GM12873 (cell line): ENCODE measurements around the gene ZNRF1.

Source experiments
- TF ChIP-seq, protein P1 (sequence below): IDR thresholded peaks from 2 replicates; pipeline ENCODE4 v1.5.1; 2012; ENCODE audit warnings: low read depth, mild to moderate bottlenecking, moderate library complexity, low read length, control low read depth; ENCODE audit not compliant: insufficient read depth; ENCODE audit errors: missing control alignments

ZNRF1 gene

DNA sequence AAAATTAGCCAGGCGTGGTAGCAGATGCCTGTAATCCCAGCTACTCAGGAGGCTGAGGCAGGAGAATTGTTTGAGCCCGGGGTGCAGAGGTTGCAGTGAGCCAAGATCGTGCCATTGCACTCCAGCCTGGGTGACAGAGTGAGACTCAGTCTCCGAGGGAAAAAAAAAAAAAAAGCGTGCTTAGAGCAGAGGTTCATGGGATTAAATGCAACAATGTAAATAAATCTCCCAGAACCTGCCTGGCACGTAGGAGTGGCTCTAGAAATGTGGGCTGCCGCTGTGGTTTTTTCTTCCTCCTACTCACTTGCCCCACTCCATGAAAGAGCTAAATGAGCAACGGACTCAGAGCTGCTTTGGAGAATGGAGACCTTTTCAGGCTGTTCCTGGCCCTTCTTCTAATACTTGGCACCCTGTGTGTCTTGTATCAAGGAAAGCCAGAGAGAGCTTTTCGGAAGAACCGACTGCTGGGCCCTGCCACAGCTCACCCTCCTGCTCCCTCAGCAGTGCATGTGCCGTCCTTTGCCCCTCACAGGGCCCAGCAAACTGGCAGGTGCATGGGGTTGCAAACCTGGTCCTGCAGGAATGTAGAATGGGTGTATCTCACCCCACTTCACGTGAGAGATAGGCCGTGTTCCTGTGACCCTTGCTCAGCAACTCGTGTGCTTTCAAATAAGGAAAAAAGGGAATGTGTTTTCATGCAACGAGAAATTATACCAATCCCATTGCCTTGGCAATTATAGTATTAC, 65.8 kb downstream of the ZNRF1 start:
- TF ChIP-seq, protein P1, sequence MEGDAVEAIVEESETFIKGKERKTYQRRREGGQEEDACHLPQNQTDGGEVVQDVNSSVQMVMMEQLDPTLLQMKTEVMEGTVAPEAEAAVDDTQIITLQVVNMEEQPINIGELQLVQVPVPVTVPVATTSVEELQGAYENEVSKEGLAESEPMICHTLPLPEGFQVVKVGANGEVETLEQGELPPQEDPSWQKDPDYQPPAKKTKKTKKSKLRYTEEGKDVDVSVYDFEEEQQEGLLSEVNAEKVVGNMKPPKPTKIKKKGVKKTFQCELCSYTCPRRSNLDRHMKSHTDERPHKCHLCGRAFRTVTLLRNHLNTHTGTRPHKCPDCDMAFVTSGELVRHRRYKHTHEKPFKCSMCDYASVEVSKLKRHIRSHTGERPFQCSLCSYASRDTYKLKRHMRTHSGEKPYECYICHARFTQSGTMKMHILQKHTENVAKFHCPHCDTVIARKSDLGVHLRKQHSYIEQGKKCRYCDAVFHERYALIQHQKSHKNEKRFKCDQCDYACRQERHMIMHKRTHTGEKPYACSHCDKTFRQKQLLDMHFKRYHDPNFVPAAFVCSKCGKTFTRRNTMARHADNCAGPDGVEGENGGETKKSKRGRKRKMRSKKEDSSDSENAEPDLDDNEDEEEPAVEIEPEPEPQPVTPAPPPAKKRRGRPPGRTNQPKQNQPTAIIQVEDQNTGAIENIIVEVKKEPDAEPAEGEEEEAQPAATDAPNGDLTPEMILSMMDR: no peak

DNA sequence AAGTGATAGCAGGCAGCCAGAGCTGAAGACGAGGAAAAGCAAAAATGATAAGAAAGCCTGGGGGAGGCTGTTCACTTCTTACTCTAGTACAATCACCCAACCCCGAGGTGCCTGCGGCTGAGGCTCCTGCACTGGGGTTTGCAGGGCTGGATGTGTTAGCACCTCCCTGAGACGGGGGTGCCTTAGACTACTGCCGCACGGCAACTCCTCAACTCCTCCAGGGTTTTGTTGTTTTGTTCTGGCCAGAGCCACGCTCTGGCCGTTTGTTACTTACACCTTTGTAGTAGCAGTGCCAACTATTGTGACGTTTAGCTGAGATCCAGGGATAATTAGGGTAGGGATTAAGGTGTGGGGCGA, 66.3 kb downstream of the ZNRF1 start:
- TF ChIP-seq, protein P1: no peak

- TF ChIP-seq, protein P1: no peak
Observed at GRCh38 chr16:75065521-75066149, 66.8 kb downstream of the ZNRF1 start.

- TF ChIP-seq, protein P1: no peak
Observed at GRCh38 chr16:75066861-75067447, 68.1 kb downstream of the ZNRF1 start.

DNA sequence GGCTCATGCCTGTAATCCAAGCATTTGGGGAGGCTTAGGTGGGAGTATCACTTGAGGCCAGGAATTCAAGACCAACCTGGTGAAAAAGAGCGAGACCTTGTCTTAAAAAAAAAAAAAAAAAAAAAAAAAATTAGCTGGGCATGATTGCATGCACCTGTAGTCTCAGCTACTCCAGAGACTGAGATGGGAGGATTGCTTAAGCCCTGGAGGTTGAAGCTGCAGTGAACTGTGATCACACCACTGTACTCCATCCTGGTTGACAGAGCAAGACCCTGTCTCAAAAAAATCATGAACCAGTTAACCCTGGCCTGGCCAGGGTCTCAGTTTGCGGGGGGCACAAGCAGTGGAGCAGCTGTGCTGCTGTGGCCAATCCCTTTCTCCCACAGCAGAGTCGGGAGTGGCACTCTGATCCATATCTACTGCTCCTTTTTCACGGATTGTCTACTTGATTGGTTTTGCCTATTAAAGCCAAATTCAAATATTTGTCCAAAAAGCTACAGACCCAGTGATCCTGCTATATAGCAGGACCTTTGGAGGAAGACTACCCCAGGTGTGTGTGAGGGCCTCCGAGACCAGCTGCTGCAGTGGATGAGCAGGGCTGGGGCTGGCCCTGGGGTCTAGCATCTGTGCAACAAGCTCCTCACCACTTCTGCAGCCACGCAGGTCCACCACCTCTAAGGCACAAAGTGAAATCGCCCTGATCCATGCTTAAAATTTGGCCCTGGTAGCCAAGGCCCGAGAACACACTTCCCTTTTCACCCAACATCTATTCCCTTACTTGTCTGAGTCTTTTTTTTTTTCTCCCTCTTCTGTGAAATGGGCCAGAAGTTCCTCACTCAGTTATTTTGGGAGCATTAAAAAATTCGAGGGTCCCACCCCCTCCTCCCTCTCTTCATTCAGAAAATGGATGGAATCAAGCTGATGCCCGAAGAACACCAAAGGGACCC, 69.5 kb downstream of the ZNRF1 start:
- TF ChIP-seq, protein P1: no peak

DNA sequence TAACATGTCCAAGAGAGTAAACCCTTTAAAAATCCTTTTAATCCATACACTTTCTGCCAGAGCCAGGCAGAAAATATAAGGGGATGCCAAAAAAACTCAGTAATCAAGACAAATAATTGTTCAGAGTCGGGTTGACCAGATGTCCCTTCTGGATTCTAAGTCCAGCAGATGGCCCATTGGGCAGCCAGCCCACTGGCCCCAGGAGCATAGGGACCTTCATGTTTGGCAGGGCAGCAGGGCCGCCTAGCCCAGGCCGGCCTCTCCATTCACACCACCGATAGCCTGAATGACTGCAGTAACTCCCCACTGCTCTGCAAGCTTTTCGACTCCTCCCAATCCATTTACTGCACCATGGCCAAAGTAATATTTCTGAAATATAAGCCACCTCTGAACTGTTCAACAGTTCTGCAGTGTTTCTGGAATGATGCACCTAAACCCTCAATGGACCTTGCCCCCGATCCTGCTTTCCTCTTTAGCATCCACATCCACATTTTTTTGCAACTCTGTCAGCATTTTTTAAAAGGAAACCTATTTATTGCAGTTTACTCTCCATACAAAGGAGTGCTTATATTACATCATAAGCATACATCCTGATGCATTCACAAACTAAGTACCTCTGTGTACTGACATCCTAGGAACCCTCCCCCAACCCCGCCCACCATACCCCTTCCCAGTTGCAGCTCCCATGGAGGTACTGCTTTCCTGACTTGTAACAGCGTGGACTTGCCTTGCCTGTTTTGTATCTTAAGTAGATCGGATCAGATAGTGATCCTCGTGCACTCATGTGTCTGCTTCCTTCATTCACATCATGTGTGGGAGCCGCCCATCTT, 71.4 kb downstream of the ZNRF1 start:
- TF ChIP-seq, protein P1: no peak
